GM23338 (cell line): ENCODE measurements around the gene LYST. TPM values are rescaled to one million over a fixed set of nuclear protein-coding genes. Genes with fewer than 3 reads are reported as not detected.

Source experiments
- CREB1 ChIP-seq: fragments of 250-450 bp; sonication (Bioruptor Pico); IDR thresholded peaks from 2 replicates; pipeline ENCODE4 v1.5.0; 2020; ENCODE audit warnings: low read depth, mild to moderate bottlenecking, moderate library complexity
- EZH2 ChIP-seq: fragments of 200-600 bp; sonication (generic); IDR thresholded peaks from one replicate; pipeline ENCODE4 v1.8.0; 2017; ENCODE audit warnings: antibody characterized with exemption, mild to moderate bottlenecking, low read depth; ENCODE audit not compliant: unreplicated experiment
- EZH2phosphoT487 ChIP-seq: fragments of 200-600 bp; sonication (generic); IDR thresholded peaks from one replicate; pipeline ENCODE4 v1.8.1; 2018; ENCODE audit warnings: antibody characterized with exemption; ENCODE audit not compliant: unreplicated experiment
- JUNB ChIP-seq: IDR thresholded peaks from one replicate; pipeline ENCODE4 v1.6.1; 2016; ENCODE audit warnings: antibody characterized with exemption; ENCODE audit not compliant: unreplicated experiment
- NANOG ChIP-seq: IDR thresholded peaks from 2 replicates; pipeline ENCODE4 v1.6.1; 2016; ENCODE audit warnings: antibody characterized with exemption, borderline replicate concordance
- POLR2AphosphoS5 ChIP-seq: IDR thresholded peaks from 2 replicates; pipeline ENCODE4 v1.6.1; 2016; ENCODE audit warnings: antibody characterized with exemption, low read depth
- STAT1 ChIP-seq: IDR thresholded peaks from one replicate; pipeline ENCODE4 v1.6.1; 2016; ENCODE audit warnings: antibody characterized with exemption; ENCODE audit not compliant: unreplicated experiment
- ZNF114 ChIP-seq: fragments of 250-450 bp; sonication (Bioruptor Pico); IDR thresholded peaks from 2 replicates; pipeline ENCODE4 v1.5.0; 2020; ENCODE audit warnings: mild to moderate bottlenecking, moderate library complexity
- ZNF331 ChIP-seq: fragments of 250-450 bp; sonication (Bioruptor Pico); IDR thresholded peaks from 2 replicates; pipeline ENCODE4 v1.5.0; 2020; ENCODE audit warnings: low read depth, mild to moderate bottlenecking, moderate library complexity
- polyA plus RNA-seq: library from polyadenylated mRNA; unstranded; fragments of >200 nt; fragmentation: Nextera tagmentation; extraction: Ambion mirVana; gene quantifications from 2 replicates; pipeline ENCODE4 v1.2.1, GENCODE V29; 2016
- total RNA-seq: library from RNA; depleted of rRNA; stranded (reverse); fragments of >200 nt; shearing (Covaris generic); gene quantifications from 2 replicates; pipeline ENCODE4 v1.2.3, GENCODE V29; 2014
- TF ChIP-seq, protein P1 (sequence below): fragments of 250-450 bp; sonication (Bioruptor Pico); IDR thresholded peaks from 2 replicates; pipeline ENCODE4 v1.5.0; 2020; ENCODE audit warnings: mild to moderate bottlenecking, moderate library complexity
- TF ChIP-seq, protein P2 (sequence below): IDR thresholded peaks from 2 replicates; pipeline ENCODE4 v1.6.1; 2016; ENCODE audit warnings: antibody characterized with exemption
- TF ChIP-seq, protein P3 (sequence below): IDR thresholded peaks from one replicate; pipeline ENCODE4 v1.6.1; 2018; ENCODE audit warnings: antibody characterized with exemption; ENCODE audit not compliant: unreplicated experiment

The LYST gene
- total and polyA plus RNA-seq, 2 experiments from 2014 or later, result 0.21 to 1.0 TPM

DNA sequence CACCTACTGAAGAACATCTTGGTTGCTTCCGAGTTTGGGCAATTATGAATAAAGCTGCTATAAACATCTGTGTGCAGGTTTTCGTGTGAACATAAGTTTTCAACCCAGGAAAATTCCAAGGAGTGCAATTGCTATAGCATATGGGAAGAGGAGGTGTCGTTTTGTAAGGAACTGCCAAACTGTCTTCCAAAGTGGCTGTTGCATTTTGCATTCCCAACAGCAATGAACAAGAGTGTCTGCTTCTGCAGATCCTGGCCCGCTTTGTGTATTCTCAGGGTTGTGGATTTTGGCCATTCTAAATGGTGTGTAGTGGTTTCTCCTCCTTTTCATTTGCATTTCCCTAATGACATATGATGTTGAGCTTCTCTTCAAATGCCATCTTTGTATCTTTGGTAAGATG, 240.9 kb downstream of the LYST start (continued):
- TF ChIP-seq, protein P1, sequence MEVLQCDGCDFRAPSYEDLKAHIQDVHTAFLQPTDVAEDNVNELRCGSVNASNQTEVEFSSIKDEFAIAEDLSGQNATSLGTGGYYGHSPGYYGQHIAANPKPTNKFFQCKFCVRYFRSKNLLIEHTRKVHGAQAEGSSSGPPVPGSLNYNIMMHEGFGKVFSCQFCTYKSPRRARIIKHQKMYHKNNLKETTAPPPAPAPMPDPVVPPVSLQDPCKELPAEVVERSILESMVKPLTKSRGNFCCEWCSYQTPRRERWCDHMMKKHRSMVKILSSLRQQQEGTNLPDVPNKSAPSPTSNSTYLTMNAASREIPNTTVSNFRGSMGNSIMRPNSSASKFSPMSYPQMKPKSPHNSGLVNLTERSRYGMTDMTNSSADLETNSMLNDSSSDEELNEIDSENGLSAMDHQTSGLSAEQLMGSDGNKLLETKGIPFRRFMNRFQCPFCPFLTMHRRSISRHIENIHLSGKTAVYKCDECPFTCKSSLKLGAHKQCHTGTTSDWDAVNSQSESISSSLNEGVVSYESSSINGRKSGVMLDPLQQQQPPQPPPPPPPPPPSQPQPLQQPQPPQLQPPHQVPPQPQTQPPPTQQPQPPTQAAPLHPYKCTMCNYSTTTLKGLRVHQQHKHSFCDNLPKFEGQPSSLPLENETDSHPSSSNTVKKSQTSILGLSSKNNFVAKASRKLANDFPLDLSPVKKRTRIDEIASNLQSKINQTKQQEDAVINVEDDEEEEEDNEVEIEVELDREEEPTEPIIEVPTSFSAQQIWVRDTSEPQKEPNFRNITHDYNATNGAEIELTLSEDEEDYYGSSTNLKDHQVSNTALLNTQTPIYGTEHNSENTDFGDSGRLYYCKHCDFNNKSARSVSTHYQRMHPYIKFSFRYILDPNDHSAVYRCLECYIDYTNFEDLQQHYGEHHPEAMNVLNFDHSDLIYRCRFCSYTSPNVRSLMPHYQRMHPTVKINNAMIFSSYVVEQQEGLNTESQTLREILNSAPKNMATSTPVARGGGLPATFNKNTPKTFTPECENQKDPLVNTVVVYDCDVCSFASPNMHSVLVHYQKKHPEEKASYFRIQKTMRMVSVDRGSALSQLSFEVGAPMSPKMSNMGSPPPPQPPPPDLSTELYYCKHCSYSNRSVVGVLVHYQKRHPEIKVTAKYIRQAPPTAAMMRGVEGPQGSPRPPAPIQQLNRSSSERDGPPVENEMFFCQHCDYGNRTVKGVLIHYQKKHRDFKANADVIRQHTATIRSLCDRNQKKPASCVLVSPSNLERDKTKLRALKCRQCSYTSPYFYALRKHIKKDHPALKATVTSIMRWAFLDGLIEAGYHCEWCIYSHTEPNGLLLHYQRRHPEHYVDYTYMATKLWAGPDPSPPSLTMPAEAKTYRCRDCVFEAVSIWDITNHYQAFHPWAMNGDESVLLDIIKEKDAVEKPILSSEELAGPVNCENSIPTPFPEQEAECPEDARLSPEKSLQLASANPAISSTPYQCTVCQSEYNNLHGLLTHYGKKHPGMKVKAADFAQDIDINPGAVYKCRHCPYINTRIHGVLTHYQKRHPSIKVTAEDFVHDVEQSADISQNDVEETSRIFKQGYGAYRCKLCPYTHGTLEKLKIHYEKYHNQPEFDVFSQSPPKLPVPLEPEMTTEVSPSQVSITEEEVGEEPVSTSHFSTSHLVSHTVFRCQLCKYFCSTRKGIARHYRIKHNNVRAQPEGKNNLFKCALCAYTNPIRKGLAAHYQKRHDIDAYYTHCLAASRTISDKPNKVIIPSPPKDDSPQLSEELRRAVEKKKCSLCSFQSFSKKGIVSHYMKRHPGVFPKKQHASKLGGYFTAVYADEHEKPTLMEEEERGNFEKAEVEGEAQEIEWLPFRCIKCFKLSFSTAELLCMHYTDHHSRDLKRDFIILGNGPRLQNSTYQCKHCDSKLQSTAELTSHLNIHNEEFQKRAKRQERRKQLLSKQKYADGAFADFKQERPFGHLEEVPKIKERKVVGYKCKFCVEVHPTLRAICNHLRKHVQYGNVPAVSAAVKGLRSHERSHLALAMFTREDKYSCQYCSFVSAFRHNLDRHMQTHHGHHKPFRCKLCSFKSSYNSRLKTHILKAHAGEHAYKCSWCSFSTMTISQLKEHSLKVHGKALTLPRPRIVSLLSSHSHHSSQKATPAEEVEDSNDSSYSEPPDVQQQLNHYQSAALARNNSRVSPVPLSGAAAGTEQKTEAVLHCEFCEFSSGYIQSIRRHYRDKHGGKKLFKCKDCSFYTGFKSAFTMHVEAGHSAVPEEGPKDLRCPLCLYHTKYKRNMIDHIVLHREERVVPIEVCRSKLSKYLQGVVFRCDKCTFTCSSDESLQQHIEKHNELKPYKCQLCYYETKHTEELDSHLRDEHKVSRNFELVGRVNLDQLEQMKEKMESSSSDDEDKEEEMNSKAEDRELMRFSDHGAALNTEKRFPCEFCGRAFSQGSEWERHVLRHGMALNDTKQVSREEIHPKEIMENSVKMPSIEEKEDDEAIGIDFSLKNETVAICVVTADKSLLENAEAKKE (CRISPR knock-in tag), result no peak
- no peak for TF ChIP-seq JUNB
- no peak for TF ChIP-seq EZH2
- TF ChIP-seq ZNF331 (CRISPR knock-in tag), result no peak
- TF ChIP-seq NANOG, result no peak
- no peak for TF ChIP-seq EZH2phosphoT487
- TF ChIP-seq, protein P2, sequence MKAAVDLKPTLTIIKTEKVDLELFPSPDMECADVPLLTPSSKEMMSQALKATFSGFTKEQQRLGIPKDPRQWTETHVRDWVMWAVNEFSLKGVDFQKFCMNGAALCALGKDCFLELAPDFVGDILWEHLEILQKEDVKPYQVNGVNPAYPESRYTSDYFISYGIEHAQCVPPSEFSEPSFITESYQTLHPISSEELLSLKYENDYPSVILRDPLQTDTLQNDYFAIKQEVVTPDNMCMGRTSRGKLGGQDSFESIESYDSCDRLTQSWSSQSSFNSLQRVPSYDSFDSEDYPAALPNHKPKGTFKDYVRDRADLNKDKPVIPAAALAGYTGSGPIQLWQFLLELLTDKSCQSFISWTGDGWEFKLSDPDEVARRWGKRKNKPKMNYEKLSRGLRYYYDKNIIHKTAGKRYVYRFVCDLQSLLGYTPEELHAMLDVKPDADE, result no peak
- TF ChIP-seq, protein P3, sequence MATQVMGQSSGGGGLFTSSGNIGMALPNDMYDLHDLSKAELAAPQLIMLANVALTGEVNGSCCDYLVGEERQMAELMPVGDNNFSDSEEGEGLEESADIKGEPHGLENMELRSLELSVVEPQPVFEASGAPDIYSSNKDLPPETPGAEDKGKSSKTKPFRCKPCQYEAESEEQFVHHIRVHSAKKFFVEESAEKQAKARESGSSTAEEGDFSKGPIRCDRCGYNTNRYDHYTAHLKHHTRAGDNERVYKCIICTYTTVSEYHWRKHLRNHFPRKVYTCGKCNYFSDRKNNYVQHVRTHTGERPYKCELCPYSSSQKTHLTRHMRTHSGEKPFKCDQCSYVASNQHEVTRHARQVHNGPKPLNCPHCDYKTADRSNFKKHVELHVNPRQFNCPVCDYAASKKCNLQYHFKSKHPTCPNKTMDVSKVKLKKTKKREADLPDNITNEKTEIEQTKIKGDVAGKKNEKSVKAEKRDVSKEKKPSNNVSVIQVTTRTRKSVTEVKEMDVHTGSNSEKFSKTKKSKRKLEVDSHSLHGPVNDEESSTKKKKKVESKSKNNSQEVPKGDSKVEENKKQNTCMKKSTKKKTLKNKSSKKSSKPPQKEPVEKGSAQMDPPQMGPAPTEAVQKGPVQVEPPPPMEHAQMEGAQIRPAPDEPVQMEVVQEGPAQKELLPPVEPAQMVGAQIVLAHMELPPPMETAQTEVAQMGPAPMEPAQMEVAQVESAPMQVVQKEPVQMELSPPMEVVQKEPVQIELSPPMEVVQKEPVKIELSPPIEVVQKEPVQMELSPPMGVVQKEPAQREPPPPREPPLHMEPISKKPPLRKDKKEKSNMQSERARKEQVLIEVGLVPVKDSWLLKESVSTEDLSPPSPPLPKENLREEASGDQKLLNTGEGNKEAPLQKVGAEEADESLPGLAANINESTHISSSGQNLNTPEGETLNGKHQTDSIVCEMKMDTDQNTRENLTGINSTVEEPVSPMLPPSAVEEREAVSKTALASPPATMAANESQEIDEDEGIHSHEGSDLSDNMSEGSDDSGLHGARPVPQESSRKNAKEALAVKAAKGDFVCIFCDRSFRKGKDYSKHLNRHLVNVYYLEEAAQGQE, result no peak
- TF ChIP-seq ZNF114, result no peak
- TF ChIP-seq CREB1, result no peak
- no peak for TF ChIP-seq STAT1
- no peak for TF ChIP-seq POLR2AphosphoS5
